HG03103 (cell line): Measurements from ENCODE around the gene RHCE.
"Not testable (repeated sequence)": the region's sequence is repeated elsewhere in the genome, so short reads cannot be mapped to it uniquely, and the experiment has no call there.

Experiments
- ATAC-seq: cut with Tn5 transposase; IDR thresholded peaks from one replicate; pipeline ENCODE4 v1.9.1; 2021; ENCODE audit warnings: low read depth; ENCODE audit not compliant: unreplicated experiment

RHCE gene

DNA sequence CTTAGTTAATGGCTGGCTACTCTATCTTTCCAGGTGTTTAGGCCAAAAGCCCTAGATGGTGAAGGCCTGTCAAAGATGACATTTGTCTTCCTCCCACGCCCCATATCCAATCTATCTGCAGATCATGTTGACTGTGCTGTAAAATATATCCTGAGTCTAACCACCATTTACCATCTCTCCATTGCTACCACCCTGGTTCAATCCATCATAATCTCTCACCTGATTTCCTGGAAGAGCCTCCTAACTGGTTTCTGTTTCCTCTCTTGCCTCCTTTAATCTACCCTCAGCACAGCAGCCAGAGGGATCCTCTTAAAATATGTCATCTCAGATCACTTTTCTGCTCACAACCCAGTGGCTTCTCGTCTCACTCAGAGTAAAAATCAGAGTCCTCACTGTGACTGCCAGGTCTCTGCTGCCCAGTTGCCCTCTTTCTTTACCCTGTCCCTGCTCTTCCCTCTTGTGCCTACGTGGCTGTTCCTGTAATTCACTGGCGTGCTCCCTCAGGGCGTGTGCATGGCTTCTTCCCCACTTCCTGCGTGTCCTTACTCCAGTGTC, 64.7 kb downstream of the RHCE start:
- no peak for ATAC-seq

DNA sequence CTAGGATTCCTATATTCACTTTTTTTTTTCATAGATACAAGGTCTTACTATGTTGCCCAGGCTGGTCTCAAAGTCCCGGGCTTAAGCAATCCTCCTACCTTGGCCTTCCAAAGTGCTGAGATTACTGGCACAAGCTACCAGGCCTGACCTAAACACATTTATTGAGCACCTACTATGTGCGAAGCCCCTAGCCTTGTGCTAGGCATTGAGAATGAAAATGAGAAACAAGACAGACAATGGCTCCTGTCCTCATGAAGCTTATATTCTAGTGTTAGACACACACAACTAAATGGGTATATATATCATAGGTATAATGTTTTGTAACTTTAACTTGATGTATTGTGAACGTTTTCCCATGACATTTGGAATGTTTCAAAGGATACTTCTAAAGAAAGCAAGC, 71.0 kb downstream of the RHCE start:
- no peak for ATAC-seq

- no peak for ATAC-seq
These were observed 73.1 kb downstream of the RHCE start for GRCh38 chr1:25347556-25347955.

DNA sequence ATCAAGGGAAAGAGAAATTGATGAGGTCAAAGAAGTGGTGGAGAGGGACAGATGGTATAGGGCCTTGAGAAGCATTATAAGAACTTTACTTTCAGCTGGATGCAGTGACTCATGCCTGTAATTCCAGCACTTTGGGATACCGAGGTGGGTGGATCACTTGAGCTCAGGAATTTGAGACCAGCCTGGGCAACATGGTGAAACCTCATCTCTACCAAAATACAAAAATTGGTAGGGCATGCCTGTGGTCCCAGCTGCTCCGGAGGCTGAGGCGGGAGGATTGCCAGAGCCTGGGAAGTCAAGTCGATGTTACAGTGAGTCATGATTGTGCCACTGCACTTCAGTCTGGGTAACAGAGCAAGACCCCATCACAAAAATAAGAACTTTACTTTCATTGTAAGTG, 76.8 kb downstream of the RHCE start:
- ATAC-seq = no peak

- ATAC-seq = no peak
These were observed 77.8 kb downstream of the RHCE start for GRCh38 chr1:25342846-25343245.

DNA sequence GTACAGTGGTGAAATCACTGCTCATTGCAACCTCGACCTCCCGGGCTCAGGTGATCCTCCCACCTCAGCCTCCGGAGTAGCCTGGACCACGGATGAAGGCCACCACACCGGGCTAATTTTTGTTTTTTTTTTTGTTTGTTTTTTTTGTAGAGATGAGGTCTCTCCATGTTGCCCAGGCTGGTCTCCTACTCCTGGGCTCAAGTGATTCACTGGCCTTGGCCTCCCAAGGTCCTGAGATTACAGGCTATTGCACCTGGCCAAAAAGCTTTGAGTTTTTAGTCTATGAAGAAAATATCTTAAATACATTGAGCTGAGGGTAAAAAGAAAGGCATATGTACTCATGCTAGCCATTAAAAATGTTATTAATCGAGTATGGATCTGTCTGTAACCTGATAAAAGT, 78.9 kb downstream of the RHCE start:
- no peak for ATAC-seq

- ATAC-seq = no peak
These were observed 81.6 kb downstream of the RHCE start for GRCh38 chr1:25338986-25339385.

GRCh38 chr1:25338188-25338981, 82.2 kb downstream of the RHCE start, which contains the start of gene TMEM50A:
TSS of gene TMEM50A (plus strand) at chr1:25338334. CDS start at chr1:25340487, 2,153 bp downstream.
- ATAC-seq = peak; percentile 66

- peak; percentile 21 for ATAC-seq
These were observed 83.0 kb downstream of the RHCE start for GRCh38 chr1:25337483-25338187.

DNA sequence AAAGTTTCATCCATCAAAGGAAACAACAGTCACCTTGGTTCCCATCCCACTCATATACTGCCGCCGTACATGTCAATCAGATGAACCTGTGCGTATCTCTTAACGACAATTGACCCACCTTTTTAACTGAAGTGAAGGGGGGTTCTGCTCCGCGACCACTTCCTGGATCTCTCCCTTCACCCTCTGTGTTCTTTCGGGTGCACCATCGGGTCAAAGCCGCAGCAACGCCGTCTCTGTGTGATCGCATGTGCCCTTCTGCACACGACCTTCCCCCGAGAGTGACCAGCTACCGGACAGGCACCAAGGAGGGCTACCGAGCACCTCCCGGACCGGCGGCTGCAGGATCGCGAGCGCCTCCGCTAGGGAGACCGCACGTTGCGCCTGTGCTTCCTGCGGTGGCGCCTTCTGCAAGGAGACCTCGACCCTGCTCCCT, 83.7 kb downstream of the RHCE start:
- not testable (repeated sequence) for ATAC-seq

GRCh38 chr1:25329950-25330349, 90.7 kb downstream of the RHCE start:
- ATAC-seq = not testable (repeated sequence)

- not testable (repeated sequence) for ATAC-seq
These were observed 91.3 kb downstream of the RHCE start for GRCh38 chr1:25329336-25329735.

- not testable (repeated sequence) for ATAC-seq
These were observed 91.8 kb downstream of the RHCE start for GRCh38 chr1:25328791-25329185.

GRCh38 chr1:25327864-25328790, 92.5 kb downstream of the RHCE start:
- not testable (repeated sequence) for ATAC-seq

DNA sequence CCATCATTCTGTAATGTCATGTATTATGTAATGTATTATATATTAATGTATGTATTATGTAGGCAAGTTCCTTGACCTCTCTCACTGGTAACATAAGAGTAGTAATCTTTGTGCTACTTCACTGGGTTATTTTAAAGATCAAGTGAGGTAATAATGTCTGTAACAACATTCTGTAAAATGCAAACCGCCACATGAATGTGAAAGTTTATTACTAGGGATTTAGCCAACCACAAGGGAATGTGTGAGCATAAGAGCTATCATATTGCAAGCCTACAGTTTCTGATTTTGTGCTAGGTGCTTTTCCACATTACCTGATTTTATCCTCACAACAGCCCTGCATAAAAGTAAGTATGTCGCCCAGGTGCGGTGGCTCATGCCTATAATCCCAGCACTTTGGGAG, 96.2 kb downstream of the RHCE start:
- not testable (repeated sequence) for ATAC-seq

GRCh38 chr1:25322127-25322526, 98.5 kb downstream of the RHCE start:
- ATAC-seq = not testable (repeated sequence)

DNA sequence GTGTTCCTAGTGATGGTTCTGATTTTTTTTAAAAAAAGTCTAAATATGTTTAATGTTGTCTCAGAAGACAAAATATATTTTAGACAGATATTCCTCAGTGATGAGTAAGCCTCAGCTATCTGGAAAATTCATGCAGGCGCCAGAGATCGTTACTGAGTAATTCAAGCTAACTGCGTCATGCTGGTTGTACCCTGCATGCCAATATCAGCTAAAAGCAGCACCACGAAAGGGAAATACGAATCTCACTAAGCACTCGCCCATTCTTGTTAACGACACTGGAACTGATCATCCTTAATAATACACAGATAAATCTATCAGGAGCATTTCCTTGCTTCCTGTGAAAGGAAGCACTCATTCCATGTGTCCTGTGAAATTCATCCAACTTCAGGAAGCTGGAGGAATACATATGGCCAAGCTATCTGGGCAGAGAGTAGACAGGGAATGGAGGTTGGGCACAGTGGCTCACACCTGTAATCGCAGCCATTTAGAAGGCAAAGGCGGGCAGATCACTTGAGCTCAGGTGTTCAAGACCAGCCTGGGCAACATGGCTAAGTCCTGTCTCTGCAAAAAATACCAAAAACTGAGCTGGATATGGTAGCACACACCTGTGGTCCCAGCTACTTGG, 100.2 kb downstream of the RHCE start:
- not testable (repeated sequence) for ATAC-seq

DNA sequence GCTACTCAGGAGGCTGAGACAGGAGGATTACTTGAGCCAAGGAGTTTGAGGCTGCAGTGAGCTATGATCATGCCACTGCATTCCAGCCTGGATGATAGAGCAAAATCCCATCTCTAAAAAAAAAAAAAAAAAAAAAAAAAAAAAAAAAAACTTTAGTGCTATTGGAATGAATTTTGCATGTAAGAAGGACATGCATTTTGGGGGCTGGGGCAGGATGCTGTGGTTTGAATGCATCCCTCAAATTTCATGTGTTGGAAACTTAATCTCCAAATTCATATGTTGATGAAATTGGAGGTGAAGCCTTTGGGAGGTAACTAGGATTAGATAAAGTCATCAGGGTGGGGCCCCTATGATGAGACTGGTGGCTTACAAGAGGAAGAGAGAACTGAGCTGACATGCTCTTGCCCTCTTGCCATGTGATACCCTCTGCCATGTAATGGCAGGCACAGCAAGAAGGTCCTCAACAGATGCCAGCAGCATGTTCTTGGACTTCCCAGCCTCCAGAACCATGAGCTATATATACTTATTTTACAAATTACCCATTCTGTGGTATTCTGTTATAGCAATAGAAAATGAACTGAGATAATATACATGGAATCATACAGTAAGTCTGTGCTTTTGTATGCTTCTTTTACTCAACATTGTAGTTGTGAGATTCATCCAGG, 107.7 kb downstream of the RHCE start:
- ATAC-seq = not testable (repeated sequence)
